Activated CD4-positive, alpha-beta T cell treated with anti-CD3 and anti-CD28 coated beads for 24 hours (primary cell): ENCODE data around the gene ORMDL3.

Experiments
- DNase-seq, 2 donors: peaks; one replicate each; pipeline ENCODE4 v3.0.0-alpha.2; 2020; ENCODE audit warnings: low read depth in 2 of 2

Gene ORMDL3, protein sequence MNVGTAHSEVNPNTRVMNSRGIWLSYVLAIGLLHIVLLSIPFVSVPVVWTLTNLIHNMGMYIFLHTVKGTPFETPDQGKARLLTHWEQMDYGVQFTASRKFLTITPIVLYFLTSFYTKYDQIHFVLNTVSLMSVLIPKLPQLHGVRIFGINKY

GRCh38 chr17:39927101-39927928 is at the start of gene ORMDL3, which contains the start of gene LRRC3C:
ORMDL3 (minus strand) TSS chr17:39927601; CDS start chr17:39924203, 3,398 bp downstream.
LRRC3C (plus strand) TSS chr17:39927732; CDS start chr17:39941524, 13,792 bp downstream.
- peak; percentile 83 to 87 for DNase-seq

DNA sequence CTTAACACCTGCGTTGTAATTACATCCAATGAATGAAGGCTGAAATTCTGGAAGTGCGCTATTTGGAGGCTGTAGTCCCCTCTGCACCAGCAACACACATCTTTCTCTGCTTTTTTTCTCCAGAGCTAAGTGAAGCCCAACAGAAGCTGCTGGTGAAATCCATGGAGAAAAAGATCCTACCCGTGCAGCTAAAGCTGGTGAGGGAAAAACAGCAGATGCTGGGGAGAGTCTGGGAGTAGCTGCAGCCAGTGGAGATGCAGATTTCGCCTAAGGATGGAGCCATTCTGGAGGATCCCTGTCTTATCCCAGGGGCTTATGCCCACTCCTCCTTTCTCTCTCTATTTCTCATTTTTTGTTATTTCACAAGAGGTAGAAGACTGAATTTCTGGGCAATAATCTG is 48.4 kb upstream of the ORMDL3 start:
- no peak for DNase-seq

GRCh38 chr17:39974433-39974832 is 47.0 kb upstream of the ORMDL3 start:
- DNase-seq, result no peak

DNA sequence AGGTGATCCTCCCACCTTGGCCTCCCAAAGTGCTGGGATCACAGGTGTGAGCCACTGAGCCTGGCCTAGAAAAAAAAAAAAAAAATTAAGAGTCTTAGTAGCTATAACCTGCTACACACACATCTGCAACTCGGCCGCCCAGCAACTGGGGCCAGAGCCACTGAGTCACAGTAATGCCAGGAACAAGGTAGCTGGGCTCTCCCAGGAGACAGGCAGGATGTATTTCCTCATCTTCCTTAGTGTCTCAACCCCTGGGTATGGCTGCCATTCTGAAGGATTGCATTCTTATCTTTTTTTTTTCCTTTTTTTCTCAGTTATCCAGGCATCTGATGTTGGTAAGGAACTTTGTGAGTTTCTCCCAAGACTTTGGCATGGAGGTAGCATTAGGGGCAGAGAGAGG is 46.1 kb upstream of the ORMDL3 start:
- no peak for DNase-seq

- DNase-seq, result no peak
Measured at GRCh38 chr17:39972271-39972670, 44.9 kb upstream of the ORMDL3 start.

- no peak for DNase-seq
Measured at GRCh38 chr17:39971076-39971603, 43.7 kb upstream of the ORMDL3 start.

DNA sequence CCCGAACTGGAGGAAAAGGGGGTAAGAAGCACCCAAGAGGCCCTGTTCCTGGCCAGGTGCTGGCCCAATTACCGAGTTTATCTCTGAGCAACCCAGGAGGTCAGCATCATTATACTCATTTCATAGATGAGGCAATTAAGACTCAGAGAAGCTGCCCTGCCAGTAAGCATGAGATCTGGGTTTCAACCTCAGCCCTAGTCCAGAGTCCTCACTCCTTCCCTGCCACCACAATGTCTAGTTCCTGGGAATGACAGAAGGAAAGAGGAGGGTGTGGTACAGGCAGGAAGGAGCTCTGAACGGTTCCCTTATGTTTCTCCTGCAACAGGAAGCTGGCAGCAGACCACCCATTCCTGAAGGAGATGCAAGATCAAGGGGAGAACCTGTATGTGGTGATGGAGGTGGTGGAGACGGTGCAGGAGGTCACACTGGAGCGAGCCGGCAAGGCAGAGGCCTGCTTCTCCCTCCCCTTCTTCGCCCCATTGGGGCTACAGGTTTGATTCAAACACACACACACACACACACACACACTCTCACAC is 42.8 kb upstream of the ORMDL3 start:
- DNase-seq, result no peak

GRCh38 chr17:39969375-39969774 is 42.0 kb upstream of the ORMDL3 start:
- no peak for DNase-seq

DNA sequence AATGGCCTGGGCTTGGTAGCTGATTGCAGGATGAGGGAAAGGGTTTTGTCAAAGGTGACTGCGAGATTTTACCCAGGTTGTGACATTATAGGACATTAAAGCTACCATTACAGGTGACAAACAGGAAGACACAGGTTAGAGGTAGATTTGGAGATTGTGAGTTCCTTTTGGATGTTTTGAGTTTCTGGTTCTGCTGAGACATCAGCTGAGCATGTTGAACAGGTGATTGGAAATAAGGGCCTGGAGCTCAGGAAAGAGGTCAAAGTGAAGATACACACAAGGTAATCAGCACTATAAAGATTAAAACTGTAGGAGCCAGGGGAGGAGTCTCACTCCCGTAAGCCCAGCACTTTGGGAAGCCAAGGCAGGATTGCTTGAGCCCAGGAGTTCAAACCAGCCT is 41.4 kb upstream of the ORMDL3 start:
- no peak for DNase-seq

DNA sequence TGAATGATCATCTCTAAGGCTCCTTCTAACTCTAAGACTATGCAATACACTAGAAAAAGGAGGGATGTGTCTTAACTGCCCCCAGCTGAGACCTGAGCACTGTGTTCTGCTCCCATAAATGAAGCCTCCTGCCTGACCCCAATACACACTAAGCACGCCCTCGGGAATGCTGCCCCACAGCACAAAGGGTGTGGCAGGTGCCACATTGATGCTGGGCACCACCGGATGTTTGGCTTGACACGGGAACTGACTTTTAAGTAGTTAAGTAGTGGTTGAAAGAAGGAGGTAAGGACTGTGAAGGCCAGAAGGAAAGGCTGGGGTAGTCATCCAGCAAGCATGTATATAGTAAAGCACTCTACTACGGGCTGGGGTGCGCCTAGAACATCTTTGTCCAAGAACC is 39.4 kb upstream of the ORMDL3 start:
- DNase-seq, result no peak

DNA sequence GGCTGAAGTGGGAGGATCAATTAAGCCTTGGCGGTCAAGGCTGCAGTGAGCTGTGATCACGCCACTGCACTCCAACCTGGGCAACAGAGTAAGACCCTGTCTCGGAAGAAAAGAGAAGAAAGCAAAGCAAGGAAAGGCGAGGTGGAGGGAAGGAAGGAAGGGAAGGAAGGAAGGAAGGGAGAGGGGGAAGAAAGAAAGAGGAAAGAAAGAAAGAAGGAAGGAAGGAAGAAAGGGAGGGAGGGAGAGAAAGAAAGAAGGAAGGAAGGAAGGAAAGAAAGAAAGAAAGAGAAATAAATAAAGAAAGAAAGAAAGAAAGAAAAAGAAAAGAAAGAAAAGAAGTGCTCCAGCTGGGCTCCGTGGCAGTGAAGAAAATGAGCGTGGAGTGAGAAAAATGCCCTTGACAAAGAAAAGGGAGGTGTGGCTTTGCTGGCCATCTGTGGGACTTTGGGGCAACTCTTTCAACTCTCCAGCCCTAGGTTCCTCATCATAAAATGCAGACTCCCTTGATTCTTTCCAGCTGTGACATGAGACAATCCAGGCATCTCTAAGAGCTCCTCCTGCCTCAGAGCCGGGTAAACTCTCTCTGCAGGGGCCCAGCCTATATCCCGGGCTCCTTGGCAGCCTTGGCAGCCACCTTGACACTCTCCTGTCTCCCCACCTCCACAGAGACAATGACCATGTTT is 37.8 kb upstream of the ORMDL3 start:
- DNase-seq, result no peak

- no peak for DNase-seq
Measured at GRCh38 chr17:39963829-39964228, 36.4 kb upstream of the ORMDL3 start.

GRCh38 chr17:39962642-39963220 is 35.3 kb upstream of the ORMDL3 start, which contains the start of gene GSDMA:
GSDMA (plus strand) TSS chr17:39963004; CDS start chr17:39965688, 2,684 bp downstream.
- no peak for DNase-seq

DNA sequence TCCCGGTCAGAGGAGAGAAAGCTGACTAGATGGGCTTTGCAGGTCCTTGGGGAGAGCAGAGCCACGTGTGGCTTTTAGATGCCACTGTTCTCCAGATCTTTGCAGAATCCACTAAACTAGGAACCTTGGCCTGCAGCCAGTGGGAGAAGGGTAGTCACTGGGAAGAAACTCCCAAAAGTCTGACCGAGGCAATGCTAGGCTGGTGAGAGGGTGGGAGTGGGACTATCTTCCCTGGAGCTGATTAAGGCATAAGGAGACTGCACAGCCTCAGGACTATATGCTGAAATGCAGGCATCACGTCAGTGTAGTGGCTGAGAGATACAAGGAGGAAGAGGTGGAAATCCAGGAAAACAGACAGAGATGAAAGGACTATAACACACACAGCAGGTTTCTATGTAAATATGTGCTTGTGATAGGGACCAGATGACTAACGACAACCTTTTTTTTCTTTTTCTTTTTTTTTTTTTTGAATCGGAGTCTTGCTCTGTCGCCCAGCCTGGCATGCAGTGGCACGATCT is 33.2 kb upstream of the ORMDL3 start:
- no peak for DNase-seq

DNA sequence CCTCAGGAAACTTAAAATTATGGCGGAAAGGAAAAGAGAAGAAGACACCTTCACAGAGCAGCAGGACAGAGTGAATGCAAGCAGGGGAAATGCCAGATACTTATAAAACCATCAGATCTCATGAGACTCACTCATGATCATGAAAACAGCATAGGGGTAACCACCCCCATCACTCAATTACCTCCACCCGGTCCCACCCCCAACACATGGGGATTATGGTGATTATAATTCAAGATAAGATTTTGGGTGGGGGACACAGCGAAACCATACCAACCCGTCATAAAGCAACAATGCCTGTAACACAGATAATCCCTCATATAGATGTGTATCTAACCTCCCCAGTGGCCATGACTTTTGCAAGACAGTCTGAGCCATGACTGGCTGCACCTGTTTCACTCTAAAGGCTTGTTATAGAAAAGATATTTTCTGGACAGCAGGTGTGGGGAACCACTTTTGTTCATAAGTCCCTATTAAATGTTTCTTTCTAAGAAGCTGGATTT is 28.4 kb upstream of the ORMDL3 start:
- no peak for DNase-seq

- DNase-seq, result no peak
Measured at GRCh38 chr17:39954876-39955275, 27.5 kb upstream of the ORMDL3 start.

DNA sequence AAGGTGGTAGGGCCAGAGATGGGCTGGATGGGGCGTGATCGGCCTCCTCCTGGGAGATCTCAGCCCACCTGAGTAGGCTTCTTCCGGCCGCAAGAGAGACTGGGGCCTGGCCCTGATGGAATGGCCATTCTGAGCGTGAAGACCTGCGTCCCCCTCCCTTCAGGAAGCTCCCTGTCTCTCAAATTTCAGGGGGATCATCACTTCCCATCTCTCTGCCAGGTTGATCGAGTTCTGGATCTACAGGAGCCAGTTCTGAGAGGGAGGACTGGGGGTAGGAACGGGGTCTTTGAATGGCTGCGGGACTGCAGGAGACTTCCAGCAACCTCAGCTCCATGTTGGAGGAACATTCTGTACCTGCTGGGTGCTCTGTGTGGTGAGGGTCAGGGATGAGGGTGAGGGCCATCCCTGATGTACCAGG is 26.1 kb upstream of the ORMDL3 start:
- no peak for DNase-seq

GRCh38 chr17:39952680-39953470 is 25.5 kb upstream of the ORMDL3 start:
- peak; percentile 81 to 91 for DNase-seq

- DNase-seq, result no peak
Measured at GRCh38 chr17:39951924-39952679, 24.7 kb upstream of the ORMDL3 start.

- DNase-seq, result no peak
Measured at GRCh38 chr17:39950871-39951348, 23.5 kb upstream of the ORMDL3 start.
